GM23338 (cell line): ENCODE measurements around the gene ZCCHC10.

Source experiments
- POLR2AphosphoS5 ChIP-seq: IDR thresholded peaks from 2 replicates; pipeline ENCODE4 v1.6.1; 2016; ENCODE audit warnings: antibody characterized with exemption, low read depth
- TF ChIP-seq, protein P1 (sequence below), 2 experiments: fragments of 200-600 bp in 1 of 2; sonication (generic) in 1 of 2; conservative IDR thresholded peaks; 2 replicates each; pipeline versions ENCODE4 v1.5.1 to v1.6.1; 2016 to 2017; ENCODE audit warnings: antibody characterized with exemption in 2 of 2, low read depth in 2 of 2, mild to moderate bottlenecking in 2 of 2, moderate library complexity in 1 of 2

GRCh38 chr5:132976852-132977251, 49.5 kb downstream of the ZCCHC10 start:
- TF ChIP-seq, protein P1, sequence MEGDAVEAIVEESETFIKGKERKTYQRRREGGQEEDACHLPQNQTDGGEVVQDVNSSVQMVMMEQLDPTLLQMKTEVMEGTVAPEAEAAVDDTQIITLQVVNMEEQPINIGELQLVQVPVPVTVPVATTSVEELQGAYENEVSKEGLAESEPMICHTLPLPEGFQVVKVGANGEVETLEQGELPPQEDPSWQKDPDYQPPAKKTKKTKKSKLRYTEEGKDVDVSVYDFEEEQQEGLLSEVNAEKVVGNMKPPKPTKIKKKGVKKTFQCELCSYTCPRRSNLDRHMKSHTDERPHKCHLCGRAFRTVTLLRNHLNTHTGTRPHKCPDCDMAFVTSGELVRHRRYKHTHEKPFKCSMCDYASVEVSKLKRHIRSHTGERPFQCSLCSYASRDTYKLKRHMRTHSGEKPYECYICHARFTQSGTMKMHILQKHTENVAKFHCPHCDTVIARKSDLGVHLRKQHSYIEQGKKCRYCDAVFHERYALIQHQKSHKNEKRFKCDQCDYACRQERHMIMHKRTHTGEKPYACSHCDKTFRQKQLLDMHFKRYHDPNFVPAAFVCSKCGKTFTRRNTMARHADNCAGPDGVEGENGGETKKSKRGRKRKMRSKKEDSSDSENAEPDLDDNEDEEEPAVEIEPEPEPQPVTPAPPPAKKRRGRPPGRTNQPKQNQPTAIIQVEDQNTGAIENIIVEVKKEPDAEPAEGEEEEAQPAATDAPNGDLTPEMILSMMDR (conservative IDR thresholded peaks at IDR 0.05; ENCODE audit: low read depth in 2 of 2): no peak
- no peak for TF ChIP-seq POLR2AphosphoS5
